Trophoblast cell (in vitro differentiated cells and primary cell): ENCODE results near the gene TRIM40.
"Not testable (repeated sequence)": the region's sequence is repeated elsewhere in the genome, so short reads cannot be mapped to it uniquely, and the experiment has no call there.

Experiments used
- DNase-seq, 2 donors: peaks; one replicate each; pipeline ENCODE4 v3.0.0-alpha.2; 2016
- H2AFZ ChIP-seq: 2 replicates; pipeline ENCODE4 v1.6.1; 2013; ENCODE audit warnings: low read length, moderate library complexity, mild to moderate bottlenecking; ENCODE audit not compliant: insufficient read depth, poor library complexity
- H2AK5ac ChIP-seq: 2 replicates; pipeline ENCODE4 v1.6.1; 2013; ENCODE audit warnings: mild to moderate bottlenecking, low read length
- H2BK120ac ChIP-seq: 2 replicates; pipeline ENCODE4 v1.6.1; 2013; ENCODE audit warnings: low read length, mild to moderate bottlenecking, moderate library complexity; ENCODE audit not compliant: insufficient read depth, poor library complexity
- H2BK12ac ChIP-seq: 2 replicates; pipeline ENCODE4 v1.6.1; 2013; ENCODE audit warnings: mild to moderate bottlenecking, low read length, moderate library complexity
- H2BK5ac ChIP-seq: 2 replicates; pipeline ENCODE4 v1.6.1; 2013; ENCODE audit warnings: low read length, low read depth, moderate library complexity, mild to moderate bottlenecking; ENCODE audit not compliant: poor library complexity
- H3K14ac ChIP-seq: 2 replicates; pipeline ENCODE4 v1.6.1; 2013; ENCODE audit warnings: mild to moderate bottlenecking, low read length
- H3K18ac ChIP-seq: 2 replicates; pipeline ENCODE4 v1.6.1; 2013; ENCODE audit warnings: mild to moderate bottlenecking, low read length
- H3K23ac ChIP-seq: 2 replicates; pipeline ENCODE4 v1.6.1; 2013; ENCODE audit warnings: low read length
- H3K27ac ChIP-seq: 2 replicates; pipeline ENCODE4 v1.5.1; 2013; ENCODE audit warnings: low read depth, mild to moderate bottlenecking, inconsistent platforms, low read length, moderate library complexity
- H3K27me3 ChIP-seq: 2 replicates; pipeline ENCODE4 v1.6.1; 2013; ENCODE audit warnings: inconsistent platforms, mild to moderate bottlenecking, low read length, moderate library complexity; ENCODE audit not compliant: insufficient read depth
- H3K36me3 ChIP-seq, 2 experiments: 1 replicate in 1 of 2; 2 replicates in 1 of 2; pipeline ENCODE4 v1.6.1; 2013; ENCODE audit warnings: low read length in 2 of 2, mild to moderate bottlenecking in 2 of 2, moderate library complexity in 1 of 2; ENCODE audit not compliant: insufficient read depth in 2 of 2, control insufficient read depth in 1 of 2
- H3K4ac ChIP-seq: 2 replicates; pipeline ENCODE4 v1.6.1; 2013; ENCODE audit warnings: low read depth, mild to moderate bottlenecking, low read length, moderate library complexity
- H3K4me1 ChIP-seq, 2 experiments: 1 replicate in 1 of 2; 2 replicates in 1 of 2; pipeline ENCODE4 v1.6.1; 2013; ENCODE audit warnings: low read length in 2 of 2, mild to moderate bottlenecking in 2 of 2, moderate library complexity in 1 of 2; ENCODE audit not compliant: insufficient read depth in 2 of 2, control insufficient read depth in 1 of 2
- H3K4me2 ChIP-seq: 2 replicates; pipeline ENCODE4 v1.6.1; 2013; ENCODE audit warnings: inconsistent platforms, mild to moderate bottlenecking, low read length, moderate library complexity
- H3K4me3 ChIP-seq: 2 replicates; pipeline ENCODE4 v1.5.1; 2013; ENCODE audit warnings: mild to moderate bottlenecking, low read depth, low read length, inconsistent platforms
- H3K79me1 ChIP-seq: one replicate; pipeline ENCODE4 v1.6.1; 2013; ENCODE audit warnings: low read length
- H3K79me2 ChIP-seq: 2 replicates; pipeline ENCODE4 v1.6.1; 2013; ENCODE audit warnings: low read length, mild to moderate bottlenecking; ENCODE audit not compliant: control insufficient read depth, insufficient read depth, poor library complexity
- H3K9ac ChIP-seq: 2 replicates; pipeline ENCODE4 v1.6.1; 2013; ENCODE audit warnings: mild to moderate bottlenecking, low read length
- H3K9me3 ChIP-seq: 2 replicates; pipeline ENCODE4 v1.6.1; 2013; ENCODE audit warnings: low read depth, mild to moderate bottlenecking, control low read depth, inconsistent platforms, low read length; ENCODE audit not compliant: insufficient read depth
- H4K12ac ChIP-seq: 2 replicates; pipeline ENCODE4 v1.6.1; 2013; ENCODE audit warnings: low read depth, mild to moderate bottlenecking, low read length, moderate library complexity
- H4K8ac ChIP-seq: 2 replicates; pipeline ENCODE4 v1.6.1; 2013; ENCODE audit warnings: low read depth, mild to moderate bottlenecking, low read length, moderate library complexity
- H4K91ac ChIP-seq: one replicate; pipeline ENCODE4 v1.6.1; 2013; ENCODE audit warnings: low read depth, mild to moderate bottlenecking, low read length, moderate library complexity
- WGBS: extraction: QIAGEN DNeasy Blood & Tissue Kit; methylation state at CpG from one replicate; pipeline ENCODE4 v1.1.7; 2013; ENCODE audit warnings: missing lambda C conversion rate; ENCODE audit not compliant: insufficient read length, insufficient coverage; ENCODE audit errors: extremely low coverage; 5-methylcytosine and 5-hydroxymethylcytosine counted together

TRIM40 gene

GRCh38 chr6:30118691-30119090 lies 17.2 kb upstream of the TRIM40 start:
- H3K4me1 ChIP-seq, H3K36me3 ChIP-seq, H2AFZ ChIP-seq, H3K79me2 ChIP-seq, H3K9ac ChIP-seq, DNase-seq, H2BK12ac ChIP-seq, H3K14ac ChIP-seq, H3K23ac ChIP-seq, H3K18ac ChIP-seq, H3K79me1 ChIP-seq, H2BK5ac ChIP-seq, H3K27me3 ChIP-seq, H4K12ac ChIP-seq, H3K4me2 ChIP-seq, H3K4ac ChIP-seq, H4K91ac ChIP-seq, H3K4me3 ChIP-seq, H2AK5ac ChIP-seq, H4K8ac ChIP-seq, H3K27ac ChIP-seq, H3K9me3 ChIP-seq, H2BK120ac ChIP-seq: not testable (repeated sequence)
- WGBS = no CpG with 5 or more reads among the region's 5 CpGs

GRCh38 chr6:30121446-30122366 lies 14.2 kb upstream of the TRIM40 start:
- Histone ChIP-seq H2AK5ac (no peak overlapping the region), H3K36me3 (no peaks in the 10 kb centered on the region), H3K4me2 (no peak overlapping the region), H2BK120ac (no peak overlapping the region), H3K4me3 (no peak overlapping the region), H2BK5ac (no peak overlapping the region), H3K4ac (no peak overlapping the region), H4K8ac (no peak overlapping the region), H3K27ac (no peak overlapping the region), H3K23ac (no peak overlapping the region), H4K12ac (no peak overlapping the region), H3K14ac (no peak overlapping the region), H3K79me1 (no peaks in the 10 kb centered on the region), H3K9ac (no peak overlapping the region), H3K9me3 (no peaks in the 10 kb centered on the region), H3K4me1 (no peaks in the 10 kb centered on the region), H3K27me3 (peaks cover 5% of the 10 kb centered on the region), H3K18ac (no peak overlapping the region), H3K79me2 (no peaks in the 10 kb centered on the region), H2BK12ac (no peak overlapping the region), H2AFZ (no peak overlapping the region), H4K91ac (no peak overlapping the region)
- DNase-seq = no peak
- no CpG with 5 or more reads among the region's 10 CpGs for WGBS

GRCh38 chr6:30122515-30122914 lies 13.4 kb upstream of the TRIM40 start:
- H3K23ac ChIP-seq = no peak overlapping the region
- no peak overlapping the region for H4K12ac ChIP-seq
- H2BK120ac ChIP-seq = no peak overlapping the region
- H3K4me3 ChIP-seq = no peak overlapping the region
- H3K9me3 ChIP-seq = peaks cover 2% of the 10 kb centered on the region
- H3K36me3 ChIP-seq = no peaks in the 10 kb centered on the region
- no peaks in the 10 kb centered on the region for H3K79me1 ChIP-seq
- H2AK5ac ChIP-seq = no peak overlapping the region
- H4K91ac ChIP-seq = no peak overlapping the region
- no peak overlapping the region for H3K4ac ChIP-seq
- no peak overlapping the region for H4K8ac ChIP-seq
- no peak overlapping the region for H2AFZ ChIP-seq
- no peaks in the 10 kb centered on the region for H3K79me2 ChIP-seq
- no peak overlapping the region for H3K27ac ChIP-seq
- H3K14ac ChIP-seq = no peak overlapping the region
- no peak for DNase-seq
- H3K4me1 ChIP-seq = no peaks in the 10 kb centered on the region
- peaks cover 13% of the 10 kb centered on the region for H3K27me3 ChIP-seq
- H3K9ac ChIP-seq = no peak overlapping the region
- no peak overlapping the region for H3K4me2 ChIP-seq
- no peak overlapping the region for H2BK5ac ChIP-seq
- no CpG with 5 or more reads among the region's 2 CpGs for WGBS
- H3K18ac ChIP-seq = no peak overlapping the region
- no peak overlapping the region for H2BK12ac ChIP-seq

GRCh38 chr6:30127238-30128093 lies 8.5 kb upstream of the TRIM40 start:
- no peaks in the 10 kb centered on the region for H3K79me1 ChIP-seq
- H3K23ac ChIP-seq = no peak overlapping the region
- no peaks in the 10 kb centered on the region for H3K4me1 ChIP-seq
- H2BK120ac ChIP-seq = no peak overlapping the region
- no peak overlapping the region for H3K14ac ChIP-seq
- H3K27ac ChIP-seq = no peak overlapping the region
- DNase-seq = no peak
- H2AFZ ChIP-seq = no peak overlapping the region
- no peaks in the 10 kb centered on the region for H3K79me2 ChIP-seq
- peak overlapping the region; percentile 44 for H3K4me2 ChIP-seq
- H2BK5ac ChIP-seq = no peak overlapping the region
- no peak overlapping the region for H2BK12ac ChIP-seq
- peaks cover 2% of the 10 kb centered on the region for H3K9me3 ChIP-seq
- no peak overlapping the region for H4K8ac ChIP-seq
- H3K9ac ChIP-seq = no peak overlapping the region
- H3K27me3 ChIP-seq = peaks cover 20% of the 10 kb centered on the region
- H3K4me3 ChIP-seq = no peak overlapping the region
- H2AK5ac ChIP-seq = no peak overlapping the region
- no peak overlapping the region for H3K4ac ChIP-seq
- H3K18ac ChIP-seq = no peak overlapping the region
- H4K91ac ChIP-seq = no peak overlapping the region
- H3K36me3 ChIP-seq = no peaks in the 10 kb centered on the region
- no CpG with 5 or more reads among the region's 50 CpGs for WGBS
- no peak overlapping the region for H4K12ac ChIP-seq
